HFF-Myc (cell line): ENCODE measurements around the gene ARHGEF38.

Experiments used
- DNase-seq: peaks from one replicate; pipeline ENCODE4 v3.0.0-alpha.2; 2011; ENCODE audit warnings: low read depth; ENCODE audit errors: extremely low read depth
- H3K4me3 ChIP-seq: replicated peaks from 2 replicates; pipeline ENCODE4 v1.5.1; 2011; ENCODE audit warnings: low read depth, mild to moderate bottlenecking, control low read depth, low read length
- CTCF ChIP-seq: IDR thresholded peaks from 2 replicates; pipeline ENCODE4 v1.5.1; 2012; ENCODE audit warnings: mild to moderate bottlenecking, low read depth, low read length, control low read depth; ENCODE audit errors: missing control alignments

ARHGEF38 gene

DNA sequence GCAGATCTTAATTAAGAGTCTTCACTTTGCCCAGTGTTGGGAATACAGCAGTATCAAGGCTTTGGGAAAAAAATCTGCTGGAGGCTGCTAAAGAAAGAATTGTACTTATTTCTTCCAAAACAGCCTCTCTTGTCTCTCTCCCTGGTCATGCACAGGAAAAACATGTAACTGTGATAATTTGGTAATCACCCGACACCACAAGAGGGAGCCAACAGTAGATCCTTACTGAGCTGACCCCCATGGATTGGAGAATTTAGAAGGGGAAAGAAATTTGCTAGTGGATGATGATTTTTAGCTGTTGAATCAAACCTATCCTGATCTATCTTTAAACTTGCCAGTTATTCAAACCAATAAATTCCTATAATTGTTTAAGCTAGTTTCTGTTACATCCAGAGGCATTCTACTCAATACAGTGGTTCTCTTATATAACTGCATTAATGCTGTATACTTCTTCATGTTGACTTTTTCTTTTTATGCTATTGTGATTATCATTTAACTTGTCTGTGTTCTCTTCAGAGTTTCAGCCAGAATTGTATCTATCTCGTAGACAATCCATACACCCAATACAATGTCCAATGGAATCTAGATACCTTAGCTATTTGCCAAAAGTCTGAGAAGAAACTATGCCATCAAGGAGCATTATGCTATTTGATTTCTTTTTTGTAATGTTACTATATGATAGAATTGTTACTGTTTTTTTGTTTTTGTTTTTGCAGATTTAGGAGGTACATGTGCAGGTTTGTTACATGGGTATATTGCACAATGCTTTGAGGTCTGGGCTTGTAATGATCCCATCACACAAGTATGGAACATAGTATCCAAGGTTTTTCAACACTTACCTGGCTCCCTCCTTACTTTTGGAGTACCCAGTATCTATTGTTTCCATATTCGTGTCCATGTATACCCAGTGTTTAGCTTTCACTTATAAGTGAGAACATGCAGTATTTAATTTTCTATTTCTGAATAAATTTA, 31.3 kb upstream of the ARHGEF38 start:
- no peak overlapping the region for H3K4me3 ChIP-seq
- peak; percentile 15 for DNase-seq
- TF ChIP-seq CTCF = peak; percentile 60

DNA sequence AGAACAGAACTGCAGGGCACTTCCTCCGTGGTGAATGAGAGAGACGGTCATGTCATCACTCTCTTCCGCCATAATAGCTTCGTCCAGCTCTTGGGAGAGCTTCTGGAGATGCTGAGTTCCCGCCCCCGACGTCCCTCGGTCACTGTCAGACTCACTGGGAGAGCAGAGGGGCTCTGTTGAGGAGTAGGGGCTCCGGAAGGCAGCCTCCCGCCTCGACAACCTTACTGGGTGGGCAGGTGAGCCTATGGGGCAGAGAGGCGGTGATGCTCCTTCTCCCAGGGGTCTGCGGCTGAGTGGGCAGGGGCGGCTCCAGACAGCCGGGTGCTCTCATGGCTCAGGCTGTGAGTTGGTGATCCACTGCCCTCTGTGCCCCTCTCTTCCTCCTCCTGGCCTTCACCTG, 25.8 kb upstream of the ARHGEF38 start:
- no peak for TF ChIP-seq CTCF
- DNase-seq = no peak

GRCh38 chr4:105527081-105527480, 25.3 kb upstream of the ARHGEF38 start:
- no peak for TF ChIP-seq CTCF
- DNase-seq = no peak

More for the DNA sequence above, 25.8 kb upstream of the ARHGEF38 start:
- no peak overlapping the region for H3K4me3 ChIP-seq

GRCh38 chr4:105536601-105537000, 15.8 kb upstream of the ARHGEF38 start:
- TF ChIP-seq CTCF = no peak
- DNase-seq = no peak
- H3K4me3 ChIP-seq = no peak overlapping the region

More at GRCh38 chr4:105527081-105527480, 25.3 kb upstream of the ARHGEF38 start:
- no peak overlapping the region for H3K4me3 ChIP-seq

DNA sequence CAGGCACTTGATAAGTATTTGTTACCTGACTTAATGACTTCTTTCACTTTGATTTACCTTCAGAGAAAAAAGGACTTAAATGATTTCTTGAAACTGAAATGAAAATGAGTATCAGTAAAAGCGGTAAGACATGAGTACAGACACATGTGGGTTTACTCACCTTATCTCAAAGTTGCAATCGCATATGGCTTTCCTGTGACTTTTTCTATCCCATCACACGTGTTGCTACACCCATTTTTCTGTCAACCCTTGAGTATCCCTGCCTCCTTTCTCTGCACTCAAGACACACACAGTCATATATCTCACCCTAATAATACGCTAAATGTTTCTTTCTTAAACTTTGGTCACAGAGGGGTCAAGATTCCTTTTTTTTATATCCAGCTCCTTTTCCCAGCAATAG, 11.0 kb upstream of the ARHGEF38 start:
- no peak overlapping the region for H3K4me3 ChIP-seq
- no peak for DNase-seq
- TF ChIP-seq CTCF = no peak

DNA sequence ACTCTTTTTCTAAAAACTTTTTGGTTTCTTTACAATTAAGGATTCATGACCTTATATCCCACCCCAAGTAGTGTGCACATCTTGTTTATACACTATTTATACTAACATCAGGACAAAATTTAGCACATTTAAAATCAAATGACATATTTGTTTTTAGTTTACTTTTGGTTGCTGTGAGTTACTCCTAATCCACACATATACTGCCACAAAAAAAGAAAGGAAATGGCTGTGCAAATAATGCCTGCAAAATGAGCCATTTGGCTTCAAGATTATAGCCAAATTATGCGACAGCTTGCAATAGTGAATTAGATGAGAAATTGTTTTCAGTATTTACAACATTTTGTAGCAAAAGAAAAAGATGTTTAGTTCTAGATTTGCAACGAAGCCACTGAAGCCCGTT, 10.4 kb upstream of the ARHGEF38 start:
- no peak overlapping the region for H3K4me3 ChIP-seq

More for the DNA sequence above, 10.4 kb upstream of the ARHGEF38 start:
- TF ChIP-seq CTCF = no peak
- DNase-seq = no peak
